Tibial artery (tissue), 4 donors: ENCODE measurements around the gene CRPPA.
"Not testable (repeated sequence)": the region's sequence is repeated elsewhere in the genome, so short reads cannot be mapped to it uniquely, and the experiment has no call there.

Experiments used
- DNase-seq, 2 donors: peaks; one replicate each; pipeline ENCODE4 v3.0.0-alpha.2; 2019
- H3K27ac ChIP-seq, 2 donors: fragments of 200-600 bp; sonication (generic) in 1 of 2; 1 replicate in 1 of 2; 2 replicates in 1 of 2; pipeline ENCODE4 v1.5.1; 2018 to 2019; ENCODE audit warnings: mild to moderate bottlenecking in 1 of 2
- H3K27me3 ChIP-seq, 2 donors: fragments of 200-600 bp; sonication (generic) in 1 of 2; one replicate each; pipeline versions ENCODE4 v1.5.1 to v1.6.0; 2016 to 2019
- H3K36me3 ChIP-seq, 3 donors: fragments of 200-600 bp; sonication (generic) in 2 of 3; one replicate each; pipeline ENCODE4 v1.5.1; 2016 to 2019; ENCODE audit warnings: mild to moderate bottlenecking in 2 of 3
- H3K4me1 ChIP-seq, 4 donors: fragments of 200-600 bp; sonication (generic) in 2 of 4; 1 replicate in 3 of 4; 2 replicates in 1 of 4; pipeline ENCODE4 v1.5.1; 2016 to 2019
- H3K4me3 ChIP-seq, 2 donors: fragments of 200-600 bp; sonication (generic) in 1 of 2; 1 replicate in 1 of 2; 2 replicates in 1 of 2; pipeline ENCODE4 v1.5.1; 2018 to 2019; ENCODE audit warnings: mild to moderate bottlenecking in 2 of 2
- H3K9me3 ChIP-seq, 3 donors: fragments of 200-600 bp; sonication (generic) in 1 of 3; one replicate each; pipeline ENCODE4 v1.5.1; 2016 to 2019
- CTCF ChIP-seq, 2 experiments: fragments of 200-600 bp in 1 of 2; fragments of 450-650 bp in 1 of 2; IDR thresholded peaks; one replicate each; pipeline ENCODE4 v1.5.1; 2017 to 2019; ENCODE audit warnings: antibody characterized with exemption in 2 of 2, mild to moderate bottlenecking in 1 of 2, moderate library complexity in 1 of 2
- intact Hi-C: fragments of 100-400 bp; cut with DNase I; formaldehyde crosslinking; loops from one replicate; pipeline ENCODE4 v1.15.0; 2023; ENCODE audit warnings: low total_unique reads

The CRPPA gene

GRCh38 chr7:16460789-16461493 lies 39.6 kb upstream of the CRPPA start:
- DNase-seq, result no peak
- peaks cover 0 to 3% (median under 1%) of the 10 kb centered on the region in 4 donors for H3K4me1 ChIP-seq
- intact Hi-C loops, result no loop called here
- no peak overlapping the region for H3K4me3 ChIP-seq
- H3K9me3 ChIP-seq, result no peaks in the 10 kb centered on the region
- no peak for TF ChIP-seq CTCF (IDR thresholded peaks at IDR 0.05)
- H3K27me3 ChIP-seq, result no peaks in the 10 kb centered on the region
- no peaks in the 10 kb centered on the region for H3K36me3 ChIP-seq
- H3K27ac ChIP-seq, result no peak overlapping the region

DNA sequence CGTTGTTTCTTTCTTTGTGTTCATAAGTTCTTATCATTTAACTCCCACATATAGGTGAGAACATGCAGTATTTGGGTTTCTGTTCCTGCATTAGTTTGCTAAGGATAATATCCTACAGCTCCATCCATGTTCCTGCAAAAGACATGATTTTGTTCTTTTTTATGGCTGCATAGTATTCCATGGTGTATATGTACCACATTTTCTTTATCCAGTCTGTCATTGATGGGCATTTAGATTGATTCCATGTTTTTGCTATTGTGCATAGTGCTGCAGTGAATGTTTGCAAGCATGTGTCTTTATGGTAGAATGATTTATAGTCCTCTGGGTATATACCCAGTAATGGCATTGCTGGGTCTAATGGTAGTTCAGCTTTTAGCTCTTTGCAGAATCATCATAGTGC lies 35.0 kb upstream of the CRPPA start:
- H3K4me1 ChIP-seq, H3K36me3 ChIP-seq, H3K27ac ChIP-seq, intact Hi-C loops, H3K4me3 ChIP-seq, H3K9me3 ChIP-seq, H3K27me3 ChIP-seq, DNase-seq: not testable (repeated sequence)

- no peak for TF ChIP-seq CTCF (IDR thresholded peaks at IDR 0.05)
- no peak for DNase-seq
- no peaks in the 10 kb centered on the region for H3K36me3 ChIP-seq
- no peak overlapping the region for H3K27ac ChIP-seq
- no peaks in the 10 kb centered on the region for H3K27me3 ChIP-seq
- no peak overlapping the region for H3K4me3 ChIP-seq
- no peaks in the 10 kb centered on the region for H3K9me3 ChIP-seq
- intact Hi-C loops, result no loop called here
- no peaks in the 10 kb centered on the region for H3K4me1 ChIP-seq
Measured at GRCh38 chr7:16455591-16455990, 34.3 kb upstream of the CRPPA start.

- no peak for DNase-seq
- H3K9me3 ChIP-seq, result no peaks in the 10 kb centered on the region
- intact Hi-C loops, result no loop called here
- no peaks in the 10 kb centered on the region for H3K4me1 ChIP-seq
- H3K27me3 ChIP-seq, result no peaks in the 10 kb centered on the region
- no peak overlapping the region for H3K4me3 ChIP-seq
- no peak overlapping the region for H3K27ac ChIP-seq
- no peak for TF ChIP-seq CTCF (IDR thresholded peaks at IDR 0.05)
- no peaks in the 10 kb centered on the region for H3K36me3 ChIP-seq
Measured at GRCh38 chr7:16450366-16450765, 29.0 kb upstream of the CRPPA start.

- H3K27me3 ChIP-seq, result no peaks in the 10 kb centered on the region
- intact Hi-C loops, result no loop called here
- H3K27ac ChIP-seq, result no peak overlapping the region
- no peak overlapping the region for H3K4me3 ChIP-seq
- no peak for DNase-seq
- TF ChIP-seq CTCF (IDR thresholded peaks at IDR 0.05), result no peak
- H3K4me1 ChIP-seq, result no peaks in the 10 kb centered on the region
- no peaks in the 10 kb centered on the region for H3K9me3 ChIP-seq
- H3K36me3 ChIP-seq, result no peaks in the 10 kb centered on the region
Measured at GRCh38 chr7:16447876-16448275, 26.5 kb upstream of the CRPPA start.

- Histone ChIP-seq H3K9me3 (no peaks in the 10 kb centered on the region), H3K36me3 (no peaks in the 10 kb centered on the region), H3K4me3 (no peak overlapping the region), H3K27me3 (no peaks in the 10 kb centered on the region), H3K4me1 (no peaks in the 10 kb centered on the region), H3K27ac (no peak overlapping the region)
- TF ChIP-seq CTCF (IDR thresholded peaks at IDR 0.05), result no peak
- DNase-seq, result no peak
- intact Hi-C loops, result no loop called here
Measured at GRCh38 chr7:16446508-16446907, 25.2 kb upstream of the CRPPA start.

GRCh38 chr7:16443871-16444270 lies 22.5 kb upstream of the CRPPA start:
- H3K4me3 ChIP-seq, H3K27ac ChIP-seq, intact Hi-C loops, H3K4me1 ChIP-seq, H3K36me3 ChIP-seq, H3K9me3 ChIP-seq, H3K27me3 ChIP-seq, DNase-seq: not testable (repeated sequence)
